ENCODE measurements around the gene HSPB8. TPM values are rescaled to one million over a fixed set of nuclear protein-coding genes. Genes with fewer than 3 reads are reported as not detected.

The HSPB8 gene
- total RNA-seq, 1 donor from 2014 or later: 44.2 TPM

GRCh38 chr12:119139448-119139847 is 39.3 kb upstream of the HSPB8 start:
- H3K27me3 ChIP-seq (ENCODE audit: control insufficient read depth, insufficient read depth, low read length): no peaks in the 10 kb centered on the region
- no peak overlapping the region for H3K4me3 ChIP-seq (ENCODE audit: low read depth, low read length)
- no peak for DNase-seq (ENCODE audit: low read depth)
- no peaks in the 10 kb centered on the region for H3K36me3 ChIP-seq (ENCODE audit: control insufficient read depth, insufficient read depth, low read length)
- no peak for TF ChIP-seq CTCF (IDR thresholded peaks at IDR 0.05; ENCODE audit: insufficient read depth, low read length, poor library complexity, severe bottlenecking)

GRCh38 chr12:119145367-119145766 is 33.4 kb upstream of the HSPB8 start:
- Histone ChIP-seq H3K36me3 (ENCODE audit: control insufficient read depth, insufficient read depth, low read length) (no peaks in the 10 kb centered on the region), H3K27me3 (ENCODE audit: control insufficient read depth, insufficient read depth, low read length) (no peaks in the 10 kb centered on the region), H3K4me3 (ENCODE audit: low read depth, low read length) (no peak overlapping the region)
- DNase-seq (ENCODE audit: low read depth): no peak
- TF ChIP-seq CTCF (IDR thresholded peaks at IDR 0.05; ENCODE audit: insufficient read depth, low read length, poor library complexity, severe bottlenecking): no peak

- no peak for DNase-seq (ENCODE audit: low read depth)
- H3K27me3 ChIP-seq (ENCODE audit: control insufficient read depth, insufficient read depth, low read length): no peaks in the 10 kb centered on the region
- no peak overlapping the region for H3K4me3 ChIP-seq (ENCODE audit: low read depth, low read length)
- no peak for TF ChIP-seq CTCF (IDR thresholded peaks at IDR 0.05; ENCODE audit: insufficient read depth, low read length, poor library complexity, severe bottlenecking)
- no peaks in the 10 kb centered on the region for H3K36me3 ChIP-seq (ENCODE audit: control insufficient read depth, insufficient read depth, low read length)
These were observed 30.8 kb upstream of the HSPB8 start for GRCh38 chr12:119147847-119148448.

GRCh38 chr12:119149270-119149669 is 29.5 kb upstream of the HSPB8 start:
- H3K36me3 ChIP-seq (ENCODE audit: control insufficient read depth, insufficient read depth, low read length): no peaks in the 10 kb centered on the region

GRCh38 chr12:119151445-119152026 is 27.2 kb upstream of the HSPB8 start:
- DNase-seq (ENCODE audit: low read depth): no peak
- TF ChIP-seq CTCF (IDR thresholded peaks at IDR 0.05; ENCODE audit: insufficient read depth, low read length, poor library complexity, severe bottlenecking): no peak

More at GRCh38 chr12:119149270-119149669, 29.5 kb upstream of the HSPB8 start:
- TF ChIP-seq CTCF (IDR thresholded peaks at IDR 0.05; ENCODE audit: insufficient read depth, low read length, poor library complexity, severe bottlenecking): no peak
- Histone ChIP-seq H3K27me3 (ENCODE audit: control insufficient read depth, insufficient read depth, low read length) (no peaks in the 10 kb centered on the region), H3K4me3 (ENCODE audit: low read depth, low read length) (no peak overlapping the region)
- no peak for DNase-seq (ENCODE audit: low read depth)

More at GRCh38 chr12:119151445-119152026, 27.2 kb upstream of the HSPB8 start:
- Histone ChIP-seq H3K36me3 (ENCODE audit: control insufficient read depth, insufficient read depth, low read length) (no peaks in the 10 kb centered on the region), H3K27me3 (ENCODE audit: control insufficient read depth, insufficient read depth, low read length) (peaks cover 2% of the 10 kb centered on the region), H3K4me3 (ENCODE audit: low read depth, low read length) (no peak overlapping the region)
